Measurements from ENCODE around the gene RPS5.
"Not testable (repeated sequence)": the region's sequence is repeated elsewhere in the genome, so short reads cannot be mapped to it uniquely, and the experiment has no call there.

Gene RPS5

DNA sequence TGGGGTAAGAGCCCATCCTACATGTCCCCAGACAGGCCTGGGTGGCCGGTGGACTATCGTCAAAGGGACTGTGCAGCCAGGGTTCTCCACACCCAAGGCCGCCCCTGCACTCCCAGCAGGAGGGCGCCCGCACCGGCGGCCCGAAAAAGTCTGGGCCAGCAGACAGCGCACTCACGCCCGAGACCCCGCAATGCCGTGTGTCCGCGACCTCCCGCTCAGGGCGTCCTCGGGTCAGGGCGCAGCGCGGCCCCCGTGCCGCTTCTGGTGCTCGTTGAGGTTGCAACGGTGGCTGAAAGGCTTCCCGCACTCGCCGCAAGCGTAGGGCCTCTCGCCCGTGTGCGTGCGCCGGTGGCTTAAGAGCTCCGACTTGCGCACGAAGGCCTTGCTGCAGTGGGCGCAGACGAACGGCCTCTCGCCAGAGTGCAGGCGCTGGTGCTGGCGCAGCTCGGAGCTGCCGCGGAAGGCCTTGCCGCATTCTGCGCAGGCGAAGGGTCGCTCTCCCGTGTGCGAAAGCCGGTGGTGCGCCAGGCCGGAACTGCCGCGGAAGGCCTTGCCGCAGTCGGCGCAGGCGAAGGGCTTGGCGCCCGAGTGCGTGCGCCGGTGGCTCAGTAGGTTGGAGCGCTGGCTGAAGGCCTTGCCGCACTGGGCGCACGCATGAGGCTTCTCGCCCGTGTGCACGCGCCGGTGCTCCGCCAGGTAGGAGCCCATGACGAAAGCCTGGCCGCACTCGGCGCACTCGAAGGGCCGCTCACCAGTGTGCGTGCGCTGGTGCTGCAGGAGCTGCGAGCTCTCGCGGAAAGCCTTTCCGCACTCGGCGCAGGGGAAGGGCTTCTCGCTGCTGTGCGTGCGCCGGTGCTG, 30.9 kb upstream of the RPS5 start:
- DNase-seq (ENCODE audit: extremely low read depth in 1 of 2, low read depth in 1 of 2), result no peak

- no peak for DNase-seq (ENCODE audit: extremely low read depth in 1 of 2, low read depth in 1 of 2)
These were observed 30.1 kb upstream of the RPS5 start for GRCh38 chr19:58356766-58357480.

- no peak for DNase-seq (ENCODE audit: extremely low read depth in 1 of 2, low read depth in 1 of 2)
These were observed 29.5 kb upstream of the RPS5 start for GRCh38 chr19:58357481-58358145.

DNA sequence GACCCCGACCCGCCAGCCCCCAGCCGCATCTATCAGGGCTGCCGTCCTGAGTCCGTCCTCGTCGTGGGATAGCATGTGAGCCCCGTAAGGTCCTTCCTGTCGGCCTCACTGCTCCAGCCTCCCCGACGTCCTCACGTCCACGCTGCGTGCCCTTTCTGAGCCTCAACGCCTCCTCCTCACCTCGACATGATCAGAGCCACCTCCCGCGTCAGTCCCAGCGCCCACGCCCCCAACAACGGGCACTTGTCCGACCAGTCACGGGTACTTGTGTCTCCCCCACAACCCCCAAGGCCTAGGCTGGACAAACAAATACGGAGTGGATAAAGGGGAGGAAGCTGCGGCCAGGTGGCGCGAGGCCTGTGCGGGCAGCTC, 25.2 kb upstream of the RPS5 start:
- DNase-seq (ENCODE audit: extremely low read depth in 1 of 2, low read depth in 1 of 2), result no peak

DNA sequence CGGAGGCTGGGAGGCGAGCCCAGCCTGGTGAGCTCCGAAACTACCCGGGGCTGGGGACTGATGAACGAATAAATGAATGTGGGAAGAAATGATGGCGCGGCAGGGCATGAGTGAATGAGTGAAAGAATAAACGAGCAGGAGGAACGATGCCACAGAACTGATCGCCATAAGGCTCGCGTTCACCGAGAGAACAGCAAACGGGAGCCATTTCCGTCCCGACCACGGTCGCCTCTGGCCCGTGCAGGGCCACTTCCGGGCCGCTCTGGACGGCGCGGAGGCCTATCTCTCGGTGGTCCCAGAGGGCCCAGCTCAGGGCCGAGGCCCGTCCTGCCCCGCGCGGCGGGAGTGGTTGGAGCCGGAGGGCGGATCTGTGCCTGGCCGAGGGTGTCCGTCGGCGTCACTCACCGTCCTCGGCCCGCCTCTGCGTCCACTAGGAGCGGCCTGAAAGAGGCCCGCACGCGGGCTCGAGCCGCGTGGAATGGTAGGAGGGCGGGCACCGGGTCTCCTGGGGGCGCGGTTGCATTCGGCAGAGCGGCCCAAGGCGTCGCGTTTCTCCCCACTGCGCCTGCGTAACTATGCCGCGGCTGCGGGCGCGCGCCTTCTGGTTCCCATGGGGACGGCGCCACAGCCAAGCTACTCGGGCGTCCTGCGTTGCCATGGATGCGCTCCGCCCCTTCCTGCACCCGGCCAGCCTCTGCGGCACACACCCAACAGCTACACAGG, 24.6 kb upstream of the RPS5 start, which contains the start of gene ZNF497:
TSS of gene ZNF497 (minus strand) at position 480 of the 723 bp plus-strand sequence. CDS start 5,116 bp downstream, outside the sequence.
- DNase-seq (ENCODE audit: extremely low read depth in 1 of 2, low read depth in 1 of 2), result peak; percentile 95 to 97

DNA sequence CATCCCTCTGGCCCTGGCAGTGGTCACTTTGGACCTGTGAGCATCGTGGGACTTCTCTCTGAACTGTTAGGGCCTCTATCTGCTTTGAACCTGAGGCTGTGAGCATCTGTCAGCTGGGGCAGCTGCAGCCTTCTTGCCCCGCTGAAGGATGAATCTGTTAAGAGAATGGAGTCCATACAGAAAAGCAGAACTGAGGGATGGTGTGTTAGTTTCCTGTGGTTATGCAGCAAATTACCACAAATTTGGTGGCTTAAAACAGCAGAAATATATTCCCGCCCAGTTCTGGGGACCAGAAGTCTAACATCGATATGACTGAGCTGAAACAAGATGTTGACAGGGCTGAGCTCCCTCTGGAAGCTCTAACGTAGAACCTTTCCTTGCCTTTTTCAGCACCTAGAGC, 22.9 kb upstream of the RPS5 start:
- DNase-seq (ENCODE audit: extremely low read depth in 1 of 2, low read depth in 1 of 2), result no peak

DNA sequence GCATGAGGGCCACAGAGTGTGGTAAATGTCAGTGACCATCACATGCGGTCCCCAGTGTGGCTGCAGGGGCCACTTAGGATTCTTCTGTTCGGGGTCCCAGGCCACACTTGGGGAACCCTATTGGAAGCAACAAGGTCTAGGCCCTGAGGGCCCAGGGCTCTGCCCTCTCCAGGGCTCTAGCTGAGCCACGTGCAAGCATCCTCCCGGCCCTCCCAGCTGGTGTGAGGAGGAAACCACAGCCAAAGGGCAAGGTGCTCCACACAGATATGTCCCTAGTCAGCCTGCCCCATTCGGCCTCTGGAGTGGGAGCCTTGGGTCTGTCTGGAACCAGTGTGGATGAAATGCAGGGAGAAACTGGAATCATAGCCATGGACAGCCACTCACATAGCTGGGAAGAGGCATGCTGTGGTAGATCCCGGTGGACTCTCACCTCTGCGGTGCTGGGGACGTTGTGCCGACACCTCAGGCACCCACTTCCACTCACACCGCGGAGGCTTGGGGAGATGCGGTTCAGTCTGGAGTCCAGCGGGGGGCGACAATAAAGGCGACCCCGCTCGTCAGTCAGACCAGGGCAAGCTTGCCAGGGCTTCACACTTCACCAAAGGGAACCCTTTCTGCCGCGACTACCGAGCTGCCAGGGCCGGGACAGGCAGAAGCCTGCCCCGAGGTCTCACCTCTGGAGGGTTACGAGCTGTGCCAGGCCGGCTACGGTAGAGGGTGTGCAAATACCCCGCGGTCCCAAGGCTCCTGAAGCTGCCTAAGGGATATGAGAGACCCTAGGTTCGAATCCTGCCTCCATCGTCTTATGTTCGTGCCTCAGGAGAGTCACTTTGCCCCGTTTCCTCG, 20.3 kb upstream of the RPS5 start:
- no peak for DNase-seq (ENCODE audit: extremely low read depth in 1 of 2, low read depth in 1 of 2)

DNA sequence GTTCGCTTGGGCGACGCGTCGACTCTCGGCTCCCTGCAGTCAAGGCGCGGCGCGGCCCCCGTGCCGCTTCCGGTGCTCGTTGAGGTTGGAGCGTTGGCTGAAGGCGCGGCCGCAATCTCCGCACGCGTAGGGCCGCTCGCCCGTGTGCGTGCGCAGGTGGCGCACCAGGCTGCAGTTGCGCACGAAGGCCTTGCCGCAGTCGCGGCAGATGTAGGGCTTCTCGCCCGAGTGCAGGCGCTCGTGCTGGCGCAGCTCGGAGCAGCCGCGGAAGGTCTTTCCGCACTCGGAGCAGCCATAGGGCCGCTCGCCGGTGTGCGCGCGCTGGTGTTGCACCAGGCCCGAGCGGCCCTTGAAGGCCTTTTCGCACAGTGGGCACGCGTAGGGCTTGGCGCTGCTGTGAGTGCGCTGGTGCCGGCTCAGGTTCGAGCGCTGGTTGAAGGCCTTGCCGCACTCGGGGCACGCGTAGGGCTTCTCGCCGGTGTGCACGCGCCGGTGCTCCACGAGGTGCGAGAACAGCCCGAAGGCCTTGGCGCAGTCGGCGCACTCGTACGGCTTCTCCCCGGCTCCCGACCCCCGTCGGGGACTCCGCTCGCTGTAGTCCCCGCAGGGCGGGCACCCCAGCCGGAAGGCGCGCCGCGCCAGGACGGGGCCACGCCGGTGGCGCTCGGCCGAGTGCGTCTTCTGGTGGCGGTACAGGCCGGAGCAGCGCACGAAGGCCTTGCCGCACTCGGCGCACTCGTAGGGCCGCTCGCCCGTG, 19.2 kb upstream of the RPS5 start:
- no peak for DNase-seq (ENCODE audit: extremely low read depth in 1 of 2, low read depth in 1 of 2)

DNA sequence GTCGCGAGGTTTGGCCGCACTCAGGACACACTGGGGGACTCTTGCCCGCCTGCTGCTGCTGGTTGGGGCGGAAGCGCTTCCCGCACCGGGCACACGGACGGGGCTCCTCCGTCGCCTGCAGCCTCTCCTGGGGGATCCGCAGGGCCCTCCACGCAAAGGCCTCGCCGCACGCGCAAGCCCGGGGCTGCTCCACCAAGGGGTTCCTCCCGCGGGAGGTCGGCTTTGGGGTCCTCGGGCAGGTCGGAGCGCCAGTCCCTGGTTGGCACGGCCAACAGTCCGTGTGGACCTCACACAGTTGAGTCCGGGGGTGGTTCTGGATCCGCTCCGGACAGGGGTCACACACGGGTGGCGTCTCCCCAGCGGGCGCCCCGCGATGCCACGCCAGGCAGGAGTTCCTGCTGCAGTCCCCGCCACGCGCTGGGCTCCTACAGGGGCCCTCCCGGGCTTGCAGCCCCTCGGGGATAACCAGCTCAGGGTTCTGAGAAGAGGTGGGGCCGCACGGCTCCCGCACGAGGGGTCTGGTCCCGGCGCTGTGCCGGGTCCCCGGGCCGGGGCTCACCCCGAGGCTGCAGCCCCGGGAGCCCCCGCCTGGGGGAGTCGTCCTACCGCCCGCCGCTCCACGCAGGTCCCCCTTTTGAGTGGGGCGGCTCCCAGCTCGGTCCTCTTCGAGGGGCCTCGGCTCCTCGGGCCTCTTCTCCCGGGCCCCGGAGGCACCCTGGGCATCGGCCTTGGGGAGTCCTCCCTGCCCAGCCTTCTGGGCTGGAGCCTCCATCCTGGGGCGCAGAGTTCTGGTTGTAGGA, 18.3 kb upstream of the RPS5 start:
- no peak for DNase-seq (ENCODE audit: extremely low read depth in 1 of 2, low read depth in 1 of 2)

GRCh38 chr19:58372311-58373133, 14.5 kb upstream of the RPS5 start:
- no peak for DNase-seq (ENCODE audit: extremely low read depth in 1 of 2, low read depth in 1 of 2)

DNA sequence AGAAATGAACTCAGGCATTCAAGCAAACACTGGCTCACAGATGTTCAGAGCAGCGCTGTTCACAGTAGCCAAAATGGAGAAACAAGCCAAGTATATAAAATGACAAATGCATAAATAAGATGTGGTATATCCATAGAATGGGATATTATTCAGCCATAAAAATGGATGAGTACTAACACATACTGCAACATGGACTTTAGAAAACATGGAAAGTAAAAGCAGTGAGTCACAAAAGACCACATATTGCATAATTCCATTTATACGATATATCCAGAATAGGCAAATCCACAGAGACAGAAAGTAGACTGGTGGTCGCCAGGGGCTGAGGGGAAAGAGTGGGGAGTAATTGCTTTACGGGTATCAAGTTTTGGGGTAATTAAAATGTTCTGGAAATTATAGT, 12.9 kb upstream of the RPS5 start:
- no peak for DNase-seq (ENCODE audit: extremely low read depth in 1 of 2, low read depth in 1 of 2)

DNA sequence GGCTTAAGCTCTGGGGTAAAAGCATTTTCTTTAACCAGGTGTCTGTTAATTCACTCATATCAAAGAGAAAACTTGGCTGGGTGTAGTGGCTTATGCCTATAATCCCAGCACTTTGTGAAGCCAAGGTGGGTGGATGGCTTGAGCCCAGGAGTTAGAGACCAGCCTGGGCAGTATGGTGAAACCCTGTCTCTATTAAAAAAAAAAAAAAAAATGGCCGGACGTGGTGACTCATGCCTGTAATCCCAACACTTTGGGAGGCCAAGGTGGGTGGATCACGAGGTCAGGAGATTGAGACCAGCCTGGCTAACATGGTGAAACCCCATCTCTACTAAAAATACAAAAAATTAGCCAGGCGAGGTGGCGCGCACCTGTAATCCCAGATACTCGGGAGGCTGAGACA, 10.3 kb upstream of the RPS5 start:
- not testable (repeated sequence) for DNase-seq (ENCODE audit: extremely low read depth in 1 of 2, low read depth in 1 of 2)

DNA sequence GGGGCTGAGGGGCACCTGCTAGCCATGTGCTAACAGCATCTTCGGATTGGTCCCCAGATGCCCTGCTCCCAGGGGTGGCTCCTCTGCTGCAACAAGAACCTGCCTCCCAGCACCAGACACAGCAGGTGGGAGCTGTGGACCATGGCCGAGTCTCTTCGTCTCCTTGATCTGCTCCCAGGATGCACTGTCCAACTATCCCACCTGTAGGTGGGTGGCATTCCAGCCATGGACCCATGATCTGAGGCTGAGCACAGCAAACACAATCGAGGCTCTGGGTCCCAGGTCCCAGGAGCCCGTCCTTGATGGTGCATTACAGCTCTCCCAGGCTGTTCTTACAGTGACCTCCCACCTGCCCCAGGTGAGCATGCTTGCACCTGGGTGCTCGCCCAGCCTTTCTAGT, 7.8 kb upstream of the RPS5 start:
- no peak for DNase-seq (ENCODE audit: extremely low read depth in 1 of 2, low read depth in 1 of 2)

- DNase-seq (ENCODE audit: extremely low read depth in 1 of 2, low read depth in 1 of 2), result no peak
These were observed 6.9 kb upstream of the RPS5 start for GRCh38 chr19:58380037-58380661.

GRCh38 chr19:58380662-58381459, 6.2 kb upstream of the RPS5 start, which contains the start of gene ZNF837:
TSS of gene ZNF837 (minus strand) at chr19:58381030. CDS start at chr19:58369332, 11,698 bp downstream.
- peak; percentile 95 to 96 for DNase-seq (ENCODE audit: extremely low read depth in 1 of 2, low read depth in 1 of 2)

DNA sequence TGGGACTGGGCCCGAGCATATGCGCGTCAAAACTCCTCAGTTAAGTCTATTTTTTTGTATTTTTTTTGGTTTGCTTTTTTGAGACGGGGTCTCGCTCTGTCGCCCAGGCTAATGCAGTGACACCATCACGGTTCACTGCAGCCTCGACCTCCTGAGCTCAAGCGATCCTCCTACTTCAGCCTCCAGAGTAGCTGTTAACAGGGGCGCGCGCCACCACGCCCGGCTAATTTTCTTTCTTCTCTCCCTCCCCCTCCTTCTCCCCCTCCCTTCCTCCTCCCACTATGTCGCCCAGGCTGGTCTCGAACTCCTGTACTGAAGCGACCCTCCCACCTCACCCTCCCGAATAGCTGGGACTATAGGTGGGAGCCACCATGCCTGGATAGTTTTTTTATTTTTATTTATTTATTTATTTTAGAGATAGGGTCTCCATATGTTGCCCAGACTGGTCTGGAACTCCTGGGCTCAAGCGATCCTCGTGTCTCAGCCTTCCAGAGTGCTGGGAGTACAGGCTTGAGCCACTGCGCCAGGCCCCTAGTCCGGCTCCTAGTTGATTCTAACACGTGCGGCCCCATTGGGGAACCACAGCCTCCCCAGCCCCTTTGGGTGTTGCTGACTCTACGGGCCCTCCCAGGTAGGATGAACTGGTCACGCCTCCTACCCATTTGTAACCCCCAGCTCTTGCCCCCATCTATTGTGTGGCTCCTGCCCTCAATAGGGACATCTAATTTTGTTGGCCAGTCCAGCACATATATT, 5.4 kb upstream of the RPS5 start:
- DNase-seq (ENCODE audit: extremely low read depth in 1 of 2, low read depth in 1 of 2), result no peak
